HG03558 (cell line): Measurements from ENCODE around the gene TSPYL4.

Source experiments
- ATAC-seq: cut with Tn5 transposase; IDR thresholded peaks from one replicate; pipeline ENCODE4 v1.9.1; 2021; ENCODE audit warnings: moderate number of reproducible peaks; ENCODE audit not compliant: unreplicated experiment; ENCODE audit errors: extremely low read depth

Gene TSPYL4

DNA sequence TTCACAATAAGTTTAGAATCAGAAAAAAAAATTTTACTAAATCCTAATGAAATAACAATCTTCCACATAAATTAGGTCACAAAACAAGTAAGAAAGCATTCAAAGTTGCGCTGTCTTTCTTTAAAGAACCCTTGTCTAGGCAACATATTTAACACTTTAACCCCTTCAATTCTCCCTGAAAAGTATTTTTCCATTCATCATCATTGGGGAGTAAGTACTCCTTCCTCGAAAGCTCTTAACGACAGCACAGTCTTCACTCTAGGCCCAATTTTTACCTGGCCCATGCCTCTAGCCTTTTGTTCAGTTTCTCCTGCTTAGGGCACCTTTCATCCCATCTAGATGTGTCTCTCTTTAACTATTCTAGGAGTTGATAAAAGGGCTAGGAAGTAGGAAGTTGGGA, 23.2 kb upstream of the TSPYL4 start:
- ATAC-seq: no peak

DNA sequence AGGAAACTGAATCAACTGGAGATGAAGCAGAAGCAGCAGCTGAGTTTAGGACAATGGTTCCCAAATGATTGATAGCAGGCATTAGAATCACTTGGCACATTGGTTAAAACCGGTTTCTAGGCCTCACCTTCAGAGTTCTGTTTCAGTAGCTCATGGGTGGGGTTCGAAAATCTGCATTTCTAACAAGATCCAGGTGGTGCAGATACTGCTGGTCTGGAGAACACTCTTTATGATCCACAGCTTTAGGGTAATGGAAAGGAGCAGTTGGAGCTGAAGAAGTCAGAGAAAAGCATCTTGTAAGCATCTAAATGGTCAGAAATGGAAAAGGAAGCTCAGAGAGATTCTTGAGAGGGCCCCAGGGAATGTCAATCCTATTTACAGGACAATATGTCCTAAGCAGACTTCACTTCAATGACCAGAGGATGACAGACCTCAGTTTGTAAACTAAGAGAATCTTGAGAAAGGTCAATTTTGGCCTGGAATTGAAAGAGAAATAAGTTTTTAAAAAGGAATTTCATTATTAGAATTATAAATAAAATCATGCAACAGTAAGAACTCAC, 17.4 kb upstream of the TSPYL4 start:
- no peak for ATAC-seq

DNA sequence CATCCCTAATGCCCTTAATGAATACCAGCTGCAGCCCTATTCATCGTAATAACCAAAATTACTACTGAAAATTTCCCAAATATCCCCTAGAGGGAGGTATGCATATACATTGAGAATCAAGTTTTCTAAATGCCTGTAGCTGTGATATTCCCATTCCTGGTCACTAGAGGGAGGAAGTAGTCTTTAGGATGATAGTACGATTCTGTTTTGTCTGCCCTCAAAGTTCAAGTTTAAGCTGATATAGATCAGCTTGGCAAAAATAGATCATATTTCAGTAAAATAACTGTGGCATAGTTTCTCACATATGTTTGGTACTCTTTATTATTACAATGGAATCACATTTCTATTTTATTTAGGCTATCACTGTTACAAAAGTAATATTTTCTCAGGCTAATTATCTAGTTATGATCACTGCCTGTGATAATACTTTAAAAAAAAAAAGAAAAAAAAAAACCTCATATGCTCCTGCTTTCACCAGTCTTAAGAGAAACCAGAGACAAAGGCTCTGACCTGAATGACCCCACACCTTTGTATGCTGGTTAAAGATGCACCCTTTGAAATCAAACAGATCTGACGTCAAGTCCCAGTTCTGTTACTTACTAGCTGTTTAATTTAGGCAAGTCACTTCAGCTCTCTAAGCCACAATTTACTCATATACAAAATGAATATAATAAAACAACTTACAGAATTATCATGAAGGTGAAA, 14.9 kb upstream of the TSPYL4 start:
- ATAC-seq: peak; percentile 94

DNA sequence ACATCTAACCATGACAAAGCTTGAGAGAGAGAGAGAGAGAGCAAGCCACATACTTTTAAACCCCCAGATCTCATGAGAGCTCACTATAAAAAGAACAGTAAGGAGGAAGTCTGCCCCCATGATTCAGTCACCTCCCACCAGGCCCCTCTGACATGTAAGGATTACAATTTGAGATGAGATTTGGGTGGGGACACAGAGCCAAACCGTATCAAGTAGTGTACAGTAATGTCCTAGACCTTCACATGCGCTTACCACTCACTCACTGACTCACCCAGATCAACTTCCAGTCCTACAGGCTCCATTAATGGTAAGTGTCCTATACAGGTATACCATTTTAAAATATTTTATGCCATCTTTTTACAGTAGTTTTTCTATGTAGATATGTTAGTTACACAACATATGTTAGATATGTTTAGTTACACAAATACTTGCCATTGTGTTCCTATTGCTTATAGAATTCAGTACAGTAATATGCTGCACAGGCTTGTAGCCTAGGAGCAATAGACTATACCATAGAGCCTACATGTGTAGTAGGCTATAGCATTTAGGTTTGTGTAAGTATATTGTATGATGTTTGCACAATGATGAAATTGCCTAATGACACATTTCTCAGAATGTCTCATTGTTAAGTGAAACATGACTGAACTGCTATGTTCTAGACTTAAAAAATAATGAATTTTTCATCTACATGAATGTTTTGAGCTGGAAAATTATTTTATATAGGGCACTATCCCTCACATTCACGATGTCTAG, 14.1 kb upstream of the TSPYL4 start:
- no peak for ATAC-seq

DNA sequence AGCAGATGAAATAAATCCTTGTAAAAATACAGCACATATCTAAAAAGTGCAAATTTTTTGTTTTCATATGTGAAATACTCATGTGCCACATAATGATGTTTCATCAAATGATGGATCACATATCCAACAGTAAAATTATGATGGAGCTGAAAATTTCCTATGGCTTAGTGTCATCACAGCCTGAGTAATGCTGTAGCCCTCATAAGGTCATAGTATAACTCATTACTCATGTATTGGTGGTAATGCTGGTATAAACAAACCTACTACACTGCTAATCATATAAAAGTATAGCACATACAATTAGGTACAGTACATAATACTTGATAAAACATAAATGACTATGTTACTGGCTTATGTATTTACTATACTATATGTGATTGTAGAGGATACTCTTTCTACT, 12.9 kb upstream of the TSPYL4 start:
- no peak for ATAC-seq

DNA sequence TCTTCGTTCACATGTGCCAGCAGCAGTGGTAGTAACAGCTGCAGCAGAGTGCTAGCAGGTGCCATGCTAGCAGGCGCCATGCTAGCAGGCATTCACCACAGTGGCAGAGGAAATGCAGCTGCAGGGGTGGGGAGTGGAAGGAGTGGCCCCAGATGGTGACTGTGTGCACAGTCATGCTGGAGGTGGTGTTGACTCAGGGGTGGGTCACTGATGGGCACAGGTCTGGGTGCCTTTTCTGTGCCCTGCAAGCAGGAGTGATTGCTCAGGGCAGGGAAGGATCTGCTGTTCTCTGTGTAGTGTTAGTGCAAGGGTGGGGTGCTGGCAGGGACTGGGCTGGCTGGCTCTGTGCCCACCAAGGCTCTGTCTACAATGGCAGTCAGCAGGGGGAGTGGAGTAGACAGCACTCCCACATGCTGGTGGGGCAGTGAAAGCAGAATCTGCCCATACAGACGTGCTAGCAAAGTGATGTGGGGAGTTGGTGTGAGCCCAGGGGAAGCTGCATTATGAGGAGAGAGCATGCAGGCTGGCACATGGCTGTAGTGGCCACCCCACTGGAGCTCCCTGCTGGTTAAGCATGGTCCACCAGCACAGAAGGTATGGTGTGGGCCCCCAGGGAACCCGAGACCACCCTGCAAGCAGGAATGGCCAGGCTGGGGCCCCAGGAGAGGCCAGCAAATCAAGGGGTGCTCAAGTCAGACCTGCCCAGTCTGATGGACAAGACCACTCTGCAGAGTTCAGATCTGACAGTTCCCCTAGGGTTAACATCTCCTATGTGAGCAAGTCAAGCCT, 11.4 kb upstream of the TSPYL4 start:
- ATAC-seq: no peak

DNA sequence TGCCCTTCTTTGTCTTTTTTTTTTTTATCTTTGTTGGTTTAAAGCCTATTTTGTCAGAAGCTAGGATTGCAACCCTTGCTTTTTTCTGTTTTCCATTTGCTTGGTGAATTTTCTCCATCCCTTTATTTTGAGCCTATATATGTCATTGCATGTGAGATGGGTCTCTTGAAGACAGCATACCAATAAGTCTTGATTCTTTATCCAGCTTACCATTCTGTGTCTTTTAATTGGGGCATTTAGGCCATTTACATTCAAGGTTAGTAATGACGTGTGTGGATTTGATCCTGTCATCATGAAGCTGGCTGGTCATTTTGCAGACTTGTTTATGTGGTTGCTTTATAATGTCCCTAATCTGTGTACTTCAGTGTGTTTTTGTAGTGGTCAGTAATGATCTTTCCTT, 9.5 kb upstream of the TSPYL4 start:
- ATAC-seq: no peak

DNA sequence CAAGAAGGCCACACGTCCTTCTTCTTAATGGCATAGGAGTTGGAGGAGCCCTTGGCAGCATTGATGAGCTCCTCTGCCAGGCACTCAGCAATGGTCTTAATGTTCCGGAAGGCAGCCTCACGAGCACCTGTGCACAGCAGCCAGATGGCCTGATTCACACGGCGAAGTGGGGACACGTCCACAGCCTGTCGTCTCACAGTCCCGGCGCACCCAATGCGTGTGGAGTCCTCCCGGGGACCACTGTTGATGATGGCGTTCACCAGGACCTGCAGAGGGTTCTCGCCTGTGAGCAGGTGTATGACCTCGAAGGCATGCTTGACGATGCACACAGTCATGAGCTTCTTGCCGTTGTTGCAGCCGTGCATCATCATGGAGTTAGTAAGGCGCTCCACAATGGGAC, 4.6 kb upstream of the TSPYL4 start:
- no peak for ATAC-seq

DNA sequence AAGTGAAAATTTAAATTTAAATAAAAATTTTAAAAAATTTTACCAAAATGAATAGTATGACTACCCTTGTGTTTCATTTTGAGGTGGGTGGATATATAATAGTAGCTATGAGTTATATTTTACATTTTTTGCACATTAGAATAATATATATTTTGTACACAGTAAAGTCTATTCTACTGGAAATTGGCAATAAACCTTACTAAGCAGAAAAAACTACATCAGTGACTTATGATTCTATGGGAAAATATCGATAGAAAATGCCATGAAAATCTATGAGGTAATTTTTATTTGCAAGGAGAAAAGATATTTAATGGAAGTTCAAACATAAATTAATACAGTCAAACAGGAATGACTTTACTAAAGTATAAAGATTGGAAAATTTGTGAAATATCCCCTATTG, 2.8 kb upstream of the TSPYL4 start:
- ATAC-seq: no peak

DNA sequence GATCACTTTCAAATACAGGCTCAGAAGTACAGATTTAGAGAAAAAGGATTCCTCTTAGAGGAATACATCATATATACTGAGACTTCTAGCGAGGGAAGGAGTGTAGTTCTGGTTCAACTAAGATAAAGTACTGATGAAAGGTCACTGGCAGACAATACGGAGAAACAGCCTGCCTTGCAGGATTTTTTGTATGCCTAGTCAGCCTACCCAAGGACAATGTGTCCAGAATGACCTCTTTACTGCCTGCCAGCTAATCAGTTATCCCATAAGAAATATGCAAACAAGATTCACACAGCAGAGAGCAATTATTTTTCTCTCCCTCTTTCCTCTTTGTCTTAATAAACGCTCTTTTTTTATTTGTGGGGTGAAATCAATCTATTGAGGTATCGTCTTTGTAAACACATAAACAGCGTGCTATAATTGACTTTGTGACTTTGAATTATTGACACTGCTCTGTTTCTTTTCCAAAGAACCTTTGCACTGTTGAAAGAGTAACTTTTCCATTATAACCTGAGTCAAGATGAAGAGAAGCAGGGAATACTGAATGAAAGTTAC, 1.4 kb upstream of the TSPYL4 start:
- no peak for ATAC-seq

DNA sequence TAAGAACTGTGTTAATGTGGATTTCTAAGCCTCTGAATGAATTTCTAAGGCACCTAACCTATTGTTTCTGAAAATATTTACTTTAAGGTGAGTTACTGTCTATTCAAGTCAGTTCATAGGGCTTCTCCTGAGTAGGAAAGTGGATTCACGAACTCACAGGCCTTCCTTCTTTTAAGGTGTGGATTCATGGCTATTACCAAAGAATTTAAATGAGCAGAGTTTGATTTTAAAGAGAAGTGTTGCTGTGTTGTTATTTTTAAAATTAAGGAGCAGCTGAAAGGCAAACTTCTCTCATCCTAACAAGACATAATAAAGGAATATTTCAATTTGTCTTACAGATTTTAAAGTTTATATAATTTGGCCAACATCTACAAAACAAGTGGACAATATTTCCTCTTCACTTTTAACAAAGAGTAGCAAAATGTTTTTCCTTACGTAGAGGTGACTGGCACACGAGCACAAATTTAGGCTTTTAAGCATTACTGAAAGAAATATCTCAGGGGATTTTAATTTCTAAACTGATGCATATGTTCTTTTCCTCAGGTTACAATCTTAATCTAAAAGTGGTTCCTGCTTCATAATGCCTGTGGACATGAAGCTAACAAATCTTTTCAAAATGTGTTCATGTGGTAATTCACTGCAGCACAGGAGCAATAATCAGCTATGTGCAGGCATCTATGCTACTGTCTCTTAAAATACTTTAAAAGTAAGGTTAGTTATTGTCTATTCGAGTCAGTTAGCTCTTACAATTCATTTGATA, 602 bp upstream of the TSPYL4 start:
- peak; percentile 19 for ATAC-seq

DNA sequence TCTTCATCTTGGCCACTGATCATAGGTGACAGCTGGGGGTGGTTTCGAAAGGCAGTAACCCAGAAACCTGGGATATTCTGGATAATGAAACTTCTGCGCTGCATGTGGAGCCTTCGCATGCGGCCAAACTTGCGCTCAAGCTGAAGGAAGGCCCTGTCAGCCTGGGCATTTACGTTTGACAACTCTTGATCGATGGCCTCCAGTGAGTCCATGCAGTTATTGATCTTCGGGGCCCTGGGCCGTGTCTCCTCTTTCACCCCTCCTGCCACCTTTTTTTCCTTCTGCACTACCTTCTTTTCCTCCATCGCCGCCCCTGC, 729 bp downstream of the TSPYL4 start:
- no peak for ATAC-seq

DNA sequence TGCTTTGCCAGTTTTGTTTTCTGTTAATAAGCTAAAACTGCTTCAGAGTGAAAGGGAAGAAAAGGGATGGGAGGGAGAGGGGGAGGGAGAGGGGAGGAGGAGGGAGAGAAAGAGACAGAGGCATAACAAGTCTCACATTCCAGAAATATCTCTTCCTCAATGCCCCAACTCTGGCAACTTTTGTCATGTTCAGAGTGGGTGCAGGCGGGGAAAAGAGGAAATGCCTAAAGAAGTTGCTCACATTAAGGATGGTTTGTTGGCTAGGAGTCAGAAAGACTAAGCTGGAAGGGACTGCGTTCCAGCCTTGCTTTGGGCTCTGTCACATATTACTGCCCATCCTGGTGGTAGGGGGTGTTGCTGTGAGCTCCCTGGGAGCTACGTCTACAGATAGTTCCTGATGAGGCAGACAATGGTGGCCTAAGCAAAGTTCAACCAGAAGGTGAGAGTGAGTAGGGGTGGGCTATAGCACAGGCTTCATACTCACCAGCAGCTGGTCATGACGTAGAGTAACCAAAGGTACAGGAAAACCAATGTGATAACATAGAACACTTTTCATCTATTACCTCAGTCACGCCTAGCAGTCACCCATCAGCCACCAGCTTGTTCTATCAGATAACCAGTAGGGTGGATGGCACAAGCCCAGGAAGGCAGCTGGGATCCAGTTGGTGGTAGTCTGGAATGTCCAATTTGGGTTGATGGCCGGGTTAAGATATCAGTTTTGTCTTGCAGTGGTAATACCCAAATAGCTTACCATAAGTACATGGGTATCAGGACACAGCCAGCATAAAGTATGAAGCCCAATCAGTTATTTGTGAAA, 2.1 kb downstream of the TSPYL4 start:
- ATAC-seq: no peak

DNA sequence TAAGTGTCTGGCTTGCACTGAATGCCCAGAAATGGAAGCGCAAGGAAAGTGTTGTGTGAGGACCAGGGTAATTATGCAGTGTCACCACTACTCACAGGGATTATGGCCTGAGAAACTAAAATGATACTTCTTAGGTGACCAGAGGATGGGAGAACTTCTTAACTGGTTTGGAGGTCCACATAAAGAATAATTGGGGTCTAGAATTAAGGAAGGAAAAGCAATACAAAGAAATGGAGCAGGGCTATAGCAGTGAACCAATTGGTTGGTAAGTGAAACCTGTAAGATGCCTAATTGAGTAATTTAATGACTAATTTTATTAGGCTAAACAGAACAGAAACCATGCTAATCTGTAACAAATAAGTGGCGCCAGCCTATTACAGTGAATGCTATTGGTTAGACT, 5.3 kb downstream of the TSPYL4 start:
- no peak for ATAC-seq

DNA sequence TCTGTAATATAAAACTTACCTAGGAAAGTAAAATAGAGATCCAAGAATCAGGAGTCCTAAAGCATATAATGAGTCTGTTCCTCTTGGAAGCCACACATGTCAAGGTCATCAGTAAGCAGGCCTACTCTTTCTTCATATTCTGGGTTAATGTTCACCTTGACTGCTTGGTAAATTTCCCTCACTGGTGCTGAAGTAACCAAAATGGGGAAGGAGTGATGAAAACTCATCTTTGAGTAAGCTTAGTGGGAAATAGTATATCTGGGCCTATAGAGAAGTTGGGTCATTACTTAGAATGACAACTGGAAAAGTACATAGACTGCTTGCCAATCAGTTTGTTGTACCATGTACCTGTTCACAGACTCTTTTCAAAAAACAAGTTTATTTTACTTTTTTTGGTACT, 6.6 kb downstream of the TSPYL4 start:
- no peak for ATAC-seq

DNA sequence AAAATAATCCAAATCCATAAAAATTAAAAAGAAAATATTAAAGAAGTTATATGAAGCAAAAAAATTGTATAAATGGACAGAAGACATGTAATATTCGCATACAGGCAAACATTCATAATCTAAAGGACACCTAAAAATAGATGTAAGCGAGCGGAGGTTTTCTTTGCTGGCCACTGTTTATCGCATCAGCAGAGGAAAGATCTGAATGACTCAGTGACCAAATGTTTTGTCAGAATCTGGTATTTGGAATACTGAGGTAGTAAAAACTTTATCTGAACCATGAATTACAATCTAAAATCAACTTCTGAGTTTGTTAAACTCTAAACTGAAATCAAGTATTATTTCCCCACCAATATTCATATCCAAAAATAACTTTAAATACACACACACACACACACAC, 7.8 kb downstream of the TSPYL4 start:
- no peak for ATAC-seq

DNA sequence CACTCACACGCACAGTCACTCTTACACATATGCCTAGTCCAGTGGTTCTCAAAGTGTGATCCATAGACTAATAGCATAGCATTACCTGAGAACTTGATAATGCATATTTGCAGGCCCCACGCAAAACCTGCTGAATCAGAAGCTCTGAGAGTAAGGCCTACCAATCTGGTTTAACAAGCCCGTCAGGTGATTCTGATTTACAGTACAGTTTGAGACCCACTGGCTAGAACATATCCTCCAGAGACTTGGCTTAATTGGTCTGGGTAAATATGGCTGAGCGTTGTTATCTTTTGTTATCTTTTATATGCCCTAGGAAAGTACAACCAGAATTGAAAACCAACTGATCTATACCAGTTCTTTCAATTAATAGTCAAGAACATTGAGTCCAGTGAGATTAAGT, 9.6 kb downstream of the TSPYL4 start:
- no peak for ATAC-seq

DNA sequence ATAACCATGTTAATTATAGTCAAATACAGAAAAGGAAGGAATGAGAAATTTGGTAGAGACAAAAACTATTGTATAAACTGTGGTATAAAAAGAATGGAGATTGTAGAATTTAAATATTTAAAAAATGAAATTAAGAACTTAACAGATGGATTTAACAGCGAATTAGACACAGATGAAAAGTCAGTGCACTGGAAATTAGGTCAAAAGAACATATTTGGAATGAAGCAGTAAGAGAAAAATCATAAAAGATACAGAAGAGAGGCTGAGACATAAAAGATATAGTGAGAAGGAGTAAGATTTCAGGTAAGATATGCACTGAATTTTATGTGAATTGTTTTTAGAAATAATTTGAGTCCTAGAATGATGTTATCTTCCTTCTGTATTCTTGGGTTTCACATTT, 14.0 kb downstream of the TSPYL4 start:
- ATAC-seq: no peak

DNA sequence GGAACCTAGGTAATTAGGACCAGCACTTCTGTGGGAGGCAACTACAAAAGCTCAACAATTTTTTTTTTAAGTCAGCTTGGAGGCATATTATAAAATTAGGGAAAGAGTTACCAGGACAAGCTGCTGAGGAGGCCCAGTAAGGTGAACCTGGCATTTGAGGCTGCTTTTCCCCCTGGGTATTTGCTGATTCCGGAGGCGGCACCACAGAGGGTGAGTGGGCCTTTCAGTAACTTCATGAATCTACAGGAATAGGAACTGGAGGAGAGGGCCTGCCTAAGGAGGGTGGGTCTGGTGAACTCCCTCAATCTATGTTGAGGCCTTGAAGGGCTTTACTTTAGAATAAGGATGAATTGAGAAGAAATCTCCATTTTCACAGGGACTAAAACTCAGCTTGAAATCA, 14.6 kb downstream of the TSPYL4 start:
- ATAC-seq: no peak
